Stimulated activated naive CD4-positive, alpha-beta T cell (primary cell): ENCODE data around the gene GFOD2.

Experiments used
- DNase-seq, 6 experiments: peaks; one replicate each; lab custom pipeline; 2025; lab: John Stamatoyannopoulos, UW

The GFOD2 gene

DNA sequence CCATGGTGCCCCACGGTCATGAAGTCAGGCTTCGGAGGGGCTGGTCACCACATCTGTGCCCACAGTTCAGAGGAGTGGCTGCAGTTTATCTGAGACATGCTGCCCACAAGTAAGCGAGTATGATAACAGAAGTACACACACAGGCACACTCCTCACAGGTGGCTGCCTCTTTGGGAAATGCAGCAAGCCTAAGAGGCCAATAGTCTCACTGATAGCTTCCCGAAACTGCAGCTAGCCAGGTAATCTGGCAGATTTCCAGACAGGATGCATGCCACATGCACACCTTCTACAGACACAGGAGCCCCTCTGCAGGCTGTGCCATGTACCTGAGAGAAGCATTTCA lies 12.6 kb upstream of the GFOD2 start:
- no peak for DNase-seq

DNA sequence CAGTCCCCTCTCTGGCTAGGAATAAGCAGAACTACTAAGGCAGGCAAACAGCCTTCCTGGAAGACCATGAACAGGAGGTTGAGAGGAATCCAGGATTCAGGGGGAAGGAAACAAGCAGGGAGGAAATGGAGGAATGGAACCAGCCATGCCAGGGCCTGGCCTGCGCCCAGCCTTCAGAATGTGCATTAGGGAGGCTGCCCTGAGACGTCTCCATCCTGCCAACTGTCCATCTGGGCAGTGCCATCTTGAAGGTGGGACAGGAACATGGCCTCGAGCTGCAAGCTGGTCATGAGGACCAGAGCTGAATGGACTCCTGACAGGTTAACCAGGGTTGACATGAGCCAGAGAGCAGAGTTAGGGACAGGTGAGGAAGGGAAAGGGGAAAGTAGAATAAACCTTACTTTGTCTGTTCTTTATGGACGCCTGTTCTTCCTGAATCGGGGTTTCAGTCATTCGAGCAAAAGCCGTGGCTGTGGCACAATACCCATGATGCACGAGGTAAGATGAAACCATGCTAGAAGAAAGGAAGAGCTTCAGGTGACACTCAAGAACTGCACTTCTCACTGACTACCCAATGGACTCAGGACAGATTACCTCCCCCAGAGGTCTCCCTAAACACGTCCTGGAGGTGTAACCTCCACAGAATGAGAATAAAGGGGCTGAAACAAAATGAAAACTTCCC lies 12.1 kb upstream of the GFOD2 start:
- no peak for DNase-seq

DNA sequence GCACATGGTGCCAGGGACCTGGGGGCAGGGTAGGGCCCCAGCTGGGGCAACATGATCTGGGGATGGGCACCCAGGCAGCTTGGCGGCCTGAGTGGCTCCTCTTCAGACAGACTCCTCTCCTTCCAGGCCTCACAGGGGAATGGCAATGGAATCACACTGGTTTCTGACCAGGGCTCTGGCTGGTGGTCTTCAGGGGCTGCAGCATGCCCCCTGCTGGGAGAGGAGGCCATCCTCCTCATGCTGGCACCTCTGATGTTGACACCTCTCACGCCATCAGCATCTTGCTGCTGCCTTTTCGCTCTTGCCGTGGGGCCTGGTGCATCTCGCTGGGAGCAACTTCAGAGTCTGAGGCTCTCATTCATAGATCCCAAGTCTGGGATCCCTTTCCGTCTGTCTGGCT lies 11.2 kb upstream of the GFOD2 start:
- DNase-seq: no peak

DNA sequence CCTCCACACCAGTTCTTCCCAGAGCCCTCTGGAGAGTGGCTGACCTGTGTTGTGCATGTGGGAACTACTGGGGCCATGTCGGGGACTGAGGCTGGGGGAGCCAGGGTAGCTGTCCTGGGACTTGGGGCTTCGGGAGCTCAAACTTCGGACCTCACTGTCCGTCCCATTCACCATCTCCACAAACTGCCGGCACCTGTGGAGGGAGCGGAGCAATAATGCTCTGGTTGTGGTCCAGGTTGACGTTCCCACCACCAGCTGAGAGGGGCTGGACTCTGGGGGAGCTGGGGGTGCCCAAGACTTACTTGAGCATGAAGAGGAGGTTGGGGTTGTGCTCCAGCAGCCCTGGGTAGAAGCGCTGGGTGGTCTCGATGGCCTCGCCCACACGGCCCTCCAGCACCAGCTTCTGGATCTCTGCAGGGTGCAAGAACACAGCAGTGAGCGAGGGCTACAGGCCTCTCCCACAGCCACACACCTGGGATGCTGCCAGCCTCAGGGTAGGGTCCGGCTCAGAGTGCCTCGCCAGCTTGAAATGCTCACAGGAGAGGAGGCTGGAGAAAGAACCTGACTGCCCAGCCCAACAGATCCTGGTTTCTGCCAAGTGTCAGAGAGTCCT lies 10.6 kb upstream of the GFOD2 start:
- DNase-seq: no peak

DNA sequence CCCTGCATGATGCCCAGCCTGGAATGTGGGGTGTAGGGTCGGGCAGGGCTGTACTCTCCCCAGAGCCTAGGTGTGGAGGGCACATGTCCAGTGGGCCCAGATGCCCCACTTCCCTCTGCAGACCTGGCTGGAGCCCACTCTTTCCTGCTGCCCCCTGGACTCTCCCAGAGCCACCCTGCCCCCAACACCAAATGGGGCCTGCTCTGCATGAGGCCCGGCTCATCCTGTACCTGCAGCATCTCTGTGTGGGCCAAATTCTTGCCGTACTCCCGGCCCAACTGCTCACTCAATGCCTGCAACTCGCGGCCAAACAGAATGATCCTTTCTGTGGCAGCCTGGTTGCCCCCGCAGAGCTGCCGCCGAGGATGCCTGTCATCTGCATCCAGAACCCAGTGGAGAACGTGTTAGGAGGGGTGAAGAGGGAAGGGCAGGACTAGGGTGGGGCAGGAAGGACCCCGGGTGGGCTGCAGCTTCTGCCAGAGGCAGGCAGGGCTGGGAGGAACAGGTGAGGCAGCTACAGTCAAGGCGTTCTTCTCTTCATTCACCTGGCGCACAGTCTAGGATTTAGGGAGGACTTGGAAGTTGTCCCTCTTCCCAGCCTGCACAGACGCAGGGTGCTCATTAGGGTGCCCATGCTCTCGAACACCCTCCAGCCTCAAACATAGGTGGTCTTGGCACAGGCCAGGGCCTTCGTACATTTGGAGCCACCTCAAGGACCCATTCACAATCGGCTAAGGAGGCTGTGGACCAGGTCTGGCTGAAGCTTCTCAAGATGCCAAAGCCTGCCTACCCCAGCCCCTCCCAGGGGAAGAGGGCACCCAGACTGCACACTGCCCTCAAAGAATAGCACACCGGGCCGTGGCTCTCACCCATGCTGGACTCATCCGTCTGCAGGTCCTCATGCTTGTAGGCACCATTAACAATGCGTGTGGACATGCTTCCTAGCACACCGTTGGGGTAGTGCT lies 8.7 kb upstream of the GFOD2 start:
- no peak for DNase-seq

- DNase-seq: no peak
Observed at GRCh38 chr16:67726106-67727034, 7.3 kb upstream of the GFOD2 start.

GRCh38 chr16:67723911-67724305 lies 4.8 kb upstream of the GFOD2 start:
- no peak for DNase-seq

GRCh38 chr16:67723151-67723910 lies 4.2 kb upstream of the GFOD2 start:
- no peak for DNase-seq

DNA sequence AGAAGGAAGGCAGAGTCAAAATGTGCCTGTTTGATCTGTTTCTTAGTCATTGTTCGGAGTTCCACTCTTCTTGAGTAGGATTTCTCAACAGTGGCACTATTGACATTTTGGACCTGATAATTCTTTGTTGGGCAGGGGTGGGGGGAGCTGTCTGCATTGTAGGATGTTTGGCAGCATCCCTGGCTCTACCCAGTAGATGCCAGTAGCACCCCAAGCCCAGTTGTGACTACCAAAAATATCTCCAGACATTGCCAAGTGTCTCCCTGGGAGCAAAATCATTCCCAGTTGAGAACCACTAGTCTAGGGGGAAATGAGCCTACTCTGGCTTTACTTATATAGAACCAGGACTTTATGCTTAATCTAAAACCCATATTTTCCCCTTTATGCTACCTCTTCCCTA lies 1.1 kb upstream of the GFOD2 start:
- no peak for DNase-seq

DNA sequence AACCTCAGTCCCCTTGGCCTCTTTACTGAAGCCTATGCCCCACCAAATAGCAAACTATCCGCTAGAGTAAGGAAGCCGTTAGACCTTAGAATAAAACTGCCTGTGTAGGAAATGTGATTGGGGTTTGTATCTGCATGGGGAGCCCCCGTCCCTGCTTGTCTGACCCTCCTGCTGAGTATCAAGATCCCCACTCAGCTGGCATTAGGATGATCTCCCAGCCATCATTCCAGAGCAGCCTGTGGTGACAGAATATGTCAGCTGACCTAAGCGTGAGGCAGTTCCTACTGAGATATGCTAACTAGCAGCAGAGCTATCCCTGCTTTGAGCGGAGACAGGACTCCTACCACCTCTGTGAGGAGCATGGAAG lies 645 bp upstream of the GFOD2 start:
- DNase-seq: peak in 2 of 6 experiments; percentile 26 to 35

GRCh38 chr16:67718668-67719047 lies 458 bp downstream of the GFOD2 start:
- peak in 1 of 6 experiments; percentile 32 for DNase-seq

GRCh38 chr16:67716097-67716496 lies 3.0 kb downstream of the GFOD2 start:
- DNase-seq: no peak

- DNase-seq: no peak
Observed at GRCh38 chr16:67714522-67714921, 4.6 kb downstream of the GFOD2 start.

GRCh38 chr16:67713647-67714273 lies 5.4 kb downstream of the GFOD2 start:
- no peak for DNase-seq

DNA sequence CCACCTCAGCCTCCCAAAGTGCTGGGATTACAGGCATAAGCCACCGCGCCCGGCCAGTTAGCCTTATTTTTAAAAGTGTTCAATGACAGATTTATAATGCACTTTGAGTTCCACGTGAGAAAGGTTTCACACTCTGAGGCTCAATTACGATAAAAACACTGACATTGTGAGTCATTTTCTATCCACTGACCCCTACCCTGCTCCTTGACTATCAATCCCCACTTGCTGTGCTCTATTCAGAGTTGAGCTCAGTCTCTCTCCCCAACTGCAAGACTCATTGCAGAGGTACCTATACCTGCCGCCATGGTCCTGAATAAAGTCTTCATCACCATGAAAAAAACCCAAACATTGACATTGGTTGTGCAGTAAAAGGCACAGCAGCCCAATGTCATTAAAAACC lies 8.5 kb downstream of the GFOD2 start:
- no peak for DNase-seq

GRCh38 chr16:67709050-67709449 lies 10.1 kb downstream of the GFOD2 start:
- DNase-seq: no peak

DNA sequence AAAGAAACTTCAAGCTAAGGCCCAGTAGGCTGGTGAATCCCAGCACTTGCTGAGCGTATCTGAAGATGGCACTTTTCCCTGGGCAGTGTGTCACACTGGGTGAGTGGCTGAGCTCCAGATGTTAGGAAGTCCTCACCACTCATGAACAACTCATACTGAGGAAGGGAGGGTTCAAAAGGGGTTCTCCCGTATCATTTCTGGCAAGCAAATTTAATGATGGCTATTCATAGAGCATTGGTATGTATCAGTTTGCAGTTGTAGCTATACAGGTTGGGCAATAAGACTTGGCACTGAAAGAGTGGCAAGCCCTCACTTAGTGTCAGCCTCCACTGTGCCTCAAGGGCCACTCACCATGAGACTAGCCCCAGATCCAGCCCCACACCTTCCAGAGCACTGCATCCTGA lies 10.7 kb downstream of the GFOD2 start:
- DNase-seq: no peak

DNA sequence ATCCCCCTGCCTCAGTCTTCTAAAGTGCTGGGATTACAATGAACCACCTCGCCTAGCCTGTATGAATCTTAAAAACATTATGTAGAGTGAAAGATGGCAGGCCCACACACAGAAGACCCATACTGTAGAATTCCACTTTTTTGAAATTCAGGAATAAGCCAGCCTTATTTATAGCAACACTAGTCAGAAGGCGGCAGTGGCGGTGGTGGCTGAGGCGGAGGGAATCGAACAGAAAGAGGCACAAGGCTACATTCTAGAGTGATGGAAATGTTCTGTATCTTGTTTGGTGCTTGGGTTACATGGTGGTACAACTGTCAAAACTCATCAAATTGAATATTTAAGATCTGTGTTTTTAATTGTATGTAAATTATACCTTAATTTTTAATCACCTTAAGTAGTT lies 11.3 kb downstream of the GFOD2 start:
- DNase-seq: no peak

GRCh38 chr16:67707210-67707609 lies 11.9 kb downstream of the GFOD2 start:
- DNase-seq: no peak

GRCh38 chr16:67704110-67704509 lies 15.0 kb downstream of the GFOD2 start:
- DNase-seq: no peak

GRCh38 chr16:67703626-67704025 lies 15.5 kb downstream of the GFOD2 start:
- peak in 1 of 6 experiments; percentile 40 for DNase-seq
